LHCN-M2 (cell line): ENCODE results near the gene SUN1. TPM values are rescaled to one million over a fixed set of nuclear protein-coding genes. Genes with fewer than 3 reads are reported as not detected.
"Not testable (repeated sequence)": the region's sequence is repeated elsewhere in the genome, so short reads cannot be mapped to it uniquely, and the experiment has no call there.

Experiments
- DNase-seq: peaks from one replicate; pipeline ENCODE4 v3.0.0-alpha.2; 2012; ENCODE audit warnings: low read depth
- total RNA-seq: library from RNA; depleted of rRNA; stranded (reverse); fragments of >200 nt; gene quantifications from 2 replicates; pipeline ENCODE4 v1.2.3, GENCODE V29; 2014

The SUN1 gene
- total RNA-seq, 1 experiment from 2014 or later: 166 TPM

- DNase-seq: no peak
These were observed 2.0 kb downstream of the SUN1 start for GRCh38 chr7:834277-834676.

- DNase-seq: no peak
These were observed 2.7 kb downstream of the SUN1 start for GRCh38 chr7:835021-835420.

GRCh38 chr7:835485-836401 lies 3.5 kb downstream of the SUN1 start:
- DNase-seq: no peak

GRCh38 chr7:836429-836828 lies 4.2 kb downstream of the SUN1 start:
- peak; percentile 35 for DNase-seq

GRCh38 chr7:837001-837400 lies 4.7 kb downstream of the SUN1 start:
- no peak for DNase-seq

- DNase-seq: no peak
These were observed 7.8 kb downstream of the SUN1 start for GRCh38 chr7:840001-840600.

GRCh38 chr7:841943-842342 lies 9.7 kb downstream of the SUN1 start:
- DNase-seq: no peak

GRCh38 chr7:842431-843031 lies 10.3 kb downstream of the SUN1 start:
- no peak for DNase-seq

- DNase-seq: no peak
These were observed 11.0 kb downstream of the SUN1 start for GRCh38 chr7:843230-843629.

GRCh38 chr7:844043-844442 lies 11.8 kb downstream of the SUN1 start:
- DNase-seq: no peak

- DNase-seq: no peak
These were observed 12.2 kb downstream of the SUN1 start for GRCh38 chr7:844514-844913.

- DNase-seq: no peak
These were observed 12.8 kb downstream of the SUN1 start for GRCh38 chr7:845091-845490.

GRCh38 chr7:845731-846130 lies 13.5 kb downstream of the SUN1 start:
- DNase-seq: no peak

- DNase-seq: not testable (repeated sequence)
These were observed 14.8 kb downstream of the SUN1 start for GRCh38 chr7:846958-847650.

- not testable (repeated sequence) for DNase-seq
These were observed 15.5 kb downstream of the SUN1 start for GRCh38 chr7:847728-848127.

- no peak for DNase-seq
These were observed 16.9 kb downstream of the SUN1 start for GRCh38 chr7:849145-849544.

- no peak for DNase-seq
These were observed 17.5 kb downstream of the SUN1 start for GRCh38 chr7:849781-850180.

- no peak for DNase-seq
These were observed 18.9 kb downstream of the SUN1 start for GRCh38 chr7:851204-851603.

- no peak for DNase-seq
These were observed 21.3 kb downstream of the SUN1 start for GRCh38 chr7:853366-854117.

- DNase-seq: no peak
These were observed 22.0 kb downstream of the SUN1 start for GRCh38 chr7:854118-854775.
